Activated CD8-positive, alpha-beta T cell treated with anti-CD3 and anti-CD28 coated beads, Interleukin-2, amount 10 ng/mL, durations not matched to agents 7 days and 5 days (primary cell): ENCODE measurements around the gene RHO. TPM values are rescaled to one million over a fixed set of nuclear protein-coding genes. Genes with fewer than 3 reads are reported as not detected.
A peak's percentile ranks its signal among the peaks of the same experiment; 100 is the strongest.

ENCODE experiments used
- ATAC-seq: fragments of 150-1000 bp; cut with Tn5 transposase; one replicate; pipeline ENCODE4 v1.10.0; 2021; ENCODE audit warnings: moderate library complexity
- CTCF ChIA-PET: fragments of 350-600 bp; sonication (Branson Sonifier 250); formaldehyde crosslinking; loops from one replicate; lab custom pipeline; 2021; ENCODE audit warnings: antibody characterized with exemption; lab: Charles Lee
- POLR2A ChIA-PET: fragments of 350-600 bp; sonication (Branson Sonifier 250); formaldehyde crosslinking; loops from one replicate; lab custom pipeline; 2021; ENCODE audit warnings: antibody characterized with exemption; lab: Charles Lee
- DNase-seq: peaks from one replicate; pipeline ENCODE4 v3.0.0-alpha.2; 2020
- H3K27ac Mint-ChIP-seq: one replicate; pipeline ENCODE4 v1.8.0; 2021; ENCODE audit warnings: mild to moderate bottlenecking, mixed read lengths
- H3K27me3 Mint-ChIP-seq: one replicate; pipeline ENCODE4 v1.8.0; 2021; ENCODE audit warnings: low read depth, mixed read lengths
- H3K36me3 Mint-ChIP-seq: one replicate; pipeline ENCODE4 v1.8.0; 2021; ENCODE audit warnings: low read depth, mixed read lengths
- H3K4me1 Mint-ChIP-seq: one replicate; pipeline ENCODE4 v1.8.0; 2021; ENCODE audit warnings: low read depth, mixed read lengths
- H3K4me3 Mint-ChIP-seq: one replicate; pipeline ENCODE4 v1.8.0; 2021; ENCODE audit warnings: mild to moderate bottlenecking, mixed read lengths
- H3K9me3 Mint-ChIP-seq: one replicate; pipeline ENCODE4 v1.8.0; 2022; ENCODE audit warnings: mixed read lengths; ENCODE audit not compliant: insufficient read depth
- total RNA-seq, 2 experiments: library from RNA; stranded (reverse); gene quantifications; one replicate each; pipeline ENCODE4 v1.2.3, GENCODE V29; 2021

RHO gene
- total RNA-seq, 2 experiments from 2014 or later, result not detected

DNA sequence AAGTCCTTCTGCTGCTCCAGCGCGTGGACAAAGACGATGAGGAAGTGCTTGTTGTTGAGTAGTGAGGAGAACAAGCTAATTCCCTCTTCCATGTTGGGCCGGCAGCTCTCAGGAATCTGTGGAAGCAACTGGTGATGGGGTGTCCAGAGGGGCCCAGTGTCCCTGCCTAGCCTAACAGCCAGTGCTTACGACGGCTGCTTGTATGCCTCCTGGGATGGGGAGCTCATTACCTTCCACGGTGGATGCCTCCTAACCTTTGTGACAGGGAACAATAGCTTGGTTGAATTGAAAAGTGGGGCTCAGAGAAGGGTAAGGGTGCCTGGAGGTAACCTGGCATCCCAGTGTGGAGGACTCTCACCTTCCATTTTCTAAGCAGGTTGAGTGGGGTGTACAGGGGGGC, 37.5 kb downstream of the RHO start:
- ChIA-PET POLR2A (no interaction called here), CTCF (no interaction called here)
- no peaks in the 10 kb centered on the region for H3K4me1 Mint-ChIP-seq
- no peaks in the 10 kb centered on the region for H3K36me3 Mint-ChIP-seq
- peaks cover 5% of the 10 kb centered on the region for H3K27me3 Mint-ChIP-seq
- H3K27ac Mint-ChIP-seq, result no peak overlapping the region
- no peak overlapping the region for H3K4me3 Mint-ChIP-seq
- ATAC-seq, result no peak
- no peak for DNase-seq
- no peaks in the 10 kb centered on the region for H3K9me3 Mint-ChIP-seq

DNA sequence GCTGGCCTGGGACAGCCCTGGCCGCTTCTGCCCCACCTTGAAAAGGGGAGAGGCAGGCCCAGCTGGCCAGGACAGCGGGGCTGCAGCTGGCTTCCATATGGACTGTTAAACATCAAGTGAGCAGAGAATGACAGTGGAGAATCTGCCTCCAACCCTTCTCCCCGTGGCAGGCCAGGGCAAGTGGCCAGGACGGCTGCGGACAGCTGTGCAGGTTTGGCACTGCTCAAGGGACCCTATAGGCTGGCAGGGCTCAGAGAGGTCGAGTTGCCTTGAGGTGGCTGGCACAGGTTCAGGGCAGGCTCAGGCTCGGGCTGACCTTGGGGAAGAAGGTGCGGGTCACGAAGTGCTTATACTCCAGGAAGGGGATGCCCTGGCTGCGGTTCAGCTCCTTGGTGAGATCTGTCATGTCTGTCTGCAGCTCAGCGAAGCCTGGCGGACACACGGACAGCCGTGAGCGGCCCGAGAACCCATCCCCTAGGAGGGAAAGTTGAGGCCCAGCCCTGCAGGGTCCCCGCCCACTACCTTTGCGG, 38.8 kb downstream of the RHO start:
- H3K9me3 Mint-ChIP-seq, result no peaks in the 10 kb centered on the region
- ChIA-PET POLR2A (no interaction called here), CTCF (no interaction called here)
- no peak overlapping the region for H3K27ac Mint-ChIP-seq
- DNase-seq (no peak), ATAC-seq (no peak)
- H3K4me1 Mint-ChIP-seq, result no peaks in the 10 kb centered on the region
- no peaks in the 10 kb centered on the region for H3K36me3 Mint-ChIP-seq
- no peak overlapping the region for H3K4me3 Mint-ChIP-seq
- peaks cover 5% of the 10 kb centered on the region for H3K27me3 Mint-ChIP-seq

DNA sequence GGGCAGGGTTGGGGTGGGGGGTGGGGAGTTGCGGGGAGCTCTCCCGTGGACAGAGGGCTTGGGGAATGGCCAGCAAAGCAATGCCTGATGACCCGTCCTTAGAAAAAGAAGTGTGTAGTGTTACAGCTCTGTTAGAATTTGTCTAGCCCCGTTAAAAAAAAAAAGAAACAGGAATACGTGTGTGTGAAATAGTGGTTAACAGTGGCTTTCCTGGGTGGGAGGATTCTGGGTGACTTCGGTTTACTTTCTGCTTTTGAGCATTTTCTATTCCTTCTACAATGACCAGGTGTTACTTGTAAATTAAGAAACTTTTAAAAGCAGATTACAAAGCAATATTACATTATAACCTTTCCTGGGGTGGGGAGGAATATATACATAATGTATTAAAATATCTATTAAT, 39.5 kb downstream of the RHO start:
- no peaks in the 10 kb centered on the region for H3K4me1 Mint-ChIP-seq

DNA sequence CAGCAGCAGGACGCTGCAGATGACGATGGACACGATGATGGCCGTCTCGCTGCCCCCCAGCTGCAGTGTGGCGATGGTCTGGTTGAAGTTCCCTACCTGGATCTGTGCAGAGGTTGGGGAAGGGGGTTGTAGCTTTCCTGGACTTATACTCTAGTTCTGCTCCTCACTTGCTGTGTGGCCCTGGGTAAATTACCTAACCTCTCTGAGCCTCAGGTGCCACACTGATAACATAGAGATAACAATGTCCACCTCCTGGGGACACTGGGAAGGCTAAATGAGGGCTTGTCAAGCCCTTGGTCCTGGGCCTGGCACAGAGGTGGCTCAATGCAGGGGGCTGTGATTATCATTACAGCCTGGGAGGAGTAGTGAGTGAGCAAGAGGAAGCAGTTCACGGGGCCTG, 41.4 kb downstream of the RHO start:
- no peak overlapping the region for H3K4me3 Mint-ChIP-seq
- peaks cover 5% of the 10 kb centered on the region for H3K27me3 Mint-ChIP-seq
- H3K36me3 Mint-ChIP-seq, result no peaks in the 10 kb centered on the region
- ChIA-PET CTCF (no interaction called here), POLR2A (interaction anchor here (0.6 kb wide), 1 partner anchor 143 kb away, joined by 3 read pairs; no protein-coding TSS in a partner anchor)
- no peaks in the 10 kb centered on the region for H3K4me1 Mint-ChIP-seq
- no peak overlapping the region for H3K27ac Mint-ChIP-seq
- no peak for ATAC-seq
- no peaks in the 10 kb centered on the region for H3K9me3 Mint-ChIP-seq
- no peak for DNase-seq

More for the DNA sequence above, 39.5 kb downstream of the RHO start:
- no peaks in the 10 kb centered on the region for H3K36me3 Mint-ChIP-seq
- ATAC-seq (no peak), DNase-seq (no peak)
- no peak overlapping the region for H3K27ac Mint-ChIP-seq
- CTCF ChIA-PET, result no interaction called here
- no peaks in the 10 kb centered on the region for H3K9me3 Mint-ChIP-seq
- H3K4me3 Mint-ChIP-seq, result no peak overlapping the region
- POLR2A ChIA-PET, result no interaction called here
- peaks cover 5% of the 10 kb centered on the region for H3K27me3 Mint-ChIP-seq

DNA sequence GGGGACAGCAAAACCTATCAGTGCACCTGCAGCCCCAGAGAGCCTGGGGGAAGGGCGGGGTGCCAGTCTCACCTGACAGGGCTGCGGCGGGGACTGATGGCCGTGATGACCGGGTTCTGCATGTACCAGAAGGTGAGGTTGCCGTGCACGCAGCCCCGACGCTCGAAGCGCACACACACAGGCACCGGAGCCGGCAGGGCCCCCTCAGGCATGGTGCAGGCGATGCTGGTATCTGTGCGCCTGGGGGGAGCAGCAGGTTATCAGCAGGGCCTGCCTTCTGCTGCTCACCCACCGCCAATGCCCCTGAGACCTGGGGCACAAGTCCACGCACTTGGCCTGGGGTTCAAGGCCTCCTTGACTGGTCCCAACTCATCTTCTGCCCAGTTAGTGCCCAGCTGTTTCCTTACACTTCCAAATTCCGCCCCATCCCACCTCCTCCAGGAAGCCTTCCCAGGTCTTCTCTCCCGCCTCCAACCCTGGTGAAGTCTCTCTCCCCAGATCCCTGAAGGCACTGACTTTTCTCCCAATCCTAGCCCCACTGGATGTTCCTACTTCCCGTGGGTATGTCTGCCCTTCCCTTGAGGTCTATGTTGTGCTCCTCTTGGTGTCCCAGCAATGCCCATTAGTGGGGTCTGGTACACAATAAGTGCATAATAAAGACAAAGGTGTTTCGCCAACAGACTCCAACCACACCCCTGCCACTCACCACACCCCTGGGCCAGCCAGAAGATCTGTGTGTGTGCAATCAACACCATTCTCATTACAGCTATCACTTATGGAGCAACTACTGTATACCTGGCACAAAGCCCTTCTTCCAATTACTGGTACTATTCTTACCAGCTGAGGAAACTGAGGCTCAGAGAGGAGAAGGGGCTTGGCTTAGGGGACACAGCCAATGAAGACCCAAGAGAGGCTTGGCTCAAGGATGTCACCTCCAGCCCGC, 43.4 kb downstream of the RHO start:
- ChIA-PET CTCF (interaction anchor here (0.9 to 1.0 kb wide), 2 partner anchors 13 to 81 kb away, joined by 3 read pairs; no protein-coding TSS in a partner anchor), POLR2A (no interaction called here)
- DNase-seq (no peak), ATAC-seq (no peak)
- no peaks in the 10 kb centered on the region for H3K36me3 Mint-ChIP-seq
- no peaks in the 10 kb centered on the region for H3K9me3 Mint-ChIP-seq
- H3K4me3 Mint-ChIP-seq, result no peak overlapping the region
- peaks cover 9% of the 10 kb centered on the region for H3K4me1 Mint-ChIP-seq
- peaks cover 5% of the 10 kb centered on the region for H3K27me3 Mint-ChIP-seq
- no peak overlapping the region for H3K27ac Mint-ChIP-seq

- POLR2A ChIA-PET, result no interaction called here
- DNase-seq, result no peak
- no peak overlapping the region for H3K27ac Mint-ChIP-seq
Measured at GRCh38 chr3:129572603-129573002, 44.2 kb downstream of the RHO start.

GRCh38 chr3:129573493-129573892, 45.1 kb downstream of the RHO start:
- ChIA-PET CTCF (no interaction called here), POLR2A (no interaction called here)
- Mint-ChIP-seq H3K36me3 (no peaks in the 10 kb centered on the region), H3K27ac (no peak overlapping the region), H3K27me3 (peaks cover 5% of the 10 kb centered on the region), H3K4me1 (peaks cover 22% of the 10 kb centered on the region), H3K4me3 (no peak overlapping the region), H3K9me3 (no peaks in the 10 kb centered on the region)
- ATAC-seq, result no peak
- DNase-seq, result no peak

More at GRCh38 chr3:129572603-129573002, 44.2 kb downstream of the RHO start:
- H3K36me3 Mint-ChIP-seq, result no peaks in the 10 kb centered on the region
- no peak overlapping the region for H3K4me3 Mint-ChIP-seq
- H3K9me3 Mint-ChIP-seq, result no peaks in the 10 kb centered on the region
- no peak for ATAC-seq
- CTCF ChIA-PET, result interaction anchor here (0.9 kb wide), 1 partner anchor 82 kb away, joined by 3 read pairs; no protein-coding TSS in a partner anchor
- peaks cover 5% of the 10 kb centered on the region for H3K27me3 Mint-ChIP-seq
- peaks cover 14% of the 10 kb centered on the region for H3K4me1 Mint-ChIP-seq

DNA sequence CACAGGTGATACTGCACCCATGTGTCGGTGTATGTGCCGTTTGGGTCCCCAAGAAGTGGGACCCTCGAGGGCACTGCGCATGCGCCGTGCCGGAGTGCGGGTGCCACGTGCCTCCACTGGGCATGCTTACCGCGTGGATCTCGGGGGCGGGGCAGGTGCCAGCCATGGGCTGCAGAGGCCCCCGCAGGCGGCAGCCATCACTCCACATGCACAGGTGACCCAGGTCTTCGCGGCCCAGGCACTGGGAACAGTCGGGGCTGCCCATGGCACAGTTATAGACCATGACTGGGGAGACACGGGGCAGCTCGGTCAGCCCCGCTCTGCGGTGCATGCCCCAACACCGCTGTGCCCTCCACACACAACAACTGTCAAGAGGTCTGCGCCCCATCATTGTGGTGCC, 45.8 kb downstream of the RHO start:
- Mint-ChIP-seq H3K4me3 (no peak overlapping the region), H3K36me3 (no peaks in the 10 kb centered on the region), H3K4me1 (peaks cover 25% of the 10 kb centered on the region), H3K27ac (no peak overlapping the region), H3K9me3 (no peaks in the 10 kb centered on the region), H3K27me3 (peaks cover 5% of the 10 kb centered on the region)
- CTCF ChIA-PET, result no interaction called here
- DNase-seq, result no peak
- no peak for ATAC-seq
- POLR2A ChIA-PET, result no interaction called here

- Mint-ChIP-seq H3K4me3 (no peak overlapping the region), H3K4me1 (peaks cover 25% of the 10 kb centered on the region), H3K27ac (no peak overlapping the region), H3K27me3 (no peaks in the 10 kb centered on the region), H3K9me3 (no peaks in the 10 kb centered on the region), H3K36me3 (no peaks in the 10 kb centered on the region)
- ATAC-seq, result no peak
- POLR2A ChIA-PET, result no interaction called here
- no peak for DNase-seq
- CTCF ChIA-PET, result no interaction called here
Measured at GRCh38 chr3:129575233-129575996, 47.0 kb downstream of the RHO start.

DNA sequence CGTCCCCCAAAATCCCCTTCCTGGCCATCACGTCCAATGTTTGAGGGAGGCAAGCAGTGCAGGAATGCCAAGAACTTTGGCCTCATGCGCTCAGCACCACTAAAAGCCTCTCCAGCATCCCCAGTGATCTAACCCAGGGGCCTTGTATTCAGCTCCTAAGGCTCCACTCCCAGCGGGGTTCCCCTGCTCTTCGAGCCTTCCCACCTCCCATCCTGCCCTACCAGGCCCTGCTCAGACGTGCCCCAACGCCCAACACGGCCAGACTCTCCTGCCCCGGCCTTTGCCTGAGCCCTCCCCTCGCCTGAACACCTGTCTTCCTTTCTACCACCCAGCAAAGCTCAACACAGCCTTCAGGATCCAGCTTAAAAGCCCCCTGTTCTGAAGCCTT, 47.6 kb downstream of the RHO start:
- ChIA-PET POLR2A (interaction anchor here (1.0 kb wide), 1 partner anchor 24 kb away, joined by 3 read pairs; no protein-coding TSS in a partner anchor), CTCF (no interaction called here)
- Mint-ChIP-seq H3K36me3 (no peaks in the 10 kb centered on the region), H3K4me1 (peaks cover 25% of the 10 kb centered on the region), H3K27me3 (no peaks in the 10 kb centered on the region), H3K4me3 (no peak overlapping the region), H3K9me3 (no peaks in the 10 kb centered on the region), H3K27ac (peak overlapping the region; percentile 20)
- DNase-seq (no peak), ATAC-seq (no peak)

DNA sequence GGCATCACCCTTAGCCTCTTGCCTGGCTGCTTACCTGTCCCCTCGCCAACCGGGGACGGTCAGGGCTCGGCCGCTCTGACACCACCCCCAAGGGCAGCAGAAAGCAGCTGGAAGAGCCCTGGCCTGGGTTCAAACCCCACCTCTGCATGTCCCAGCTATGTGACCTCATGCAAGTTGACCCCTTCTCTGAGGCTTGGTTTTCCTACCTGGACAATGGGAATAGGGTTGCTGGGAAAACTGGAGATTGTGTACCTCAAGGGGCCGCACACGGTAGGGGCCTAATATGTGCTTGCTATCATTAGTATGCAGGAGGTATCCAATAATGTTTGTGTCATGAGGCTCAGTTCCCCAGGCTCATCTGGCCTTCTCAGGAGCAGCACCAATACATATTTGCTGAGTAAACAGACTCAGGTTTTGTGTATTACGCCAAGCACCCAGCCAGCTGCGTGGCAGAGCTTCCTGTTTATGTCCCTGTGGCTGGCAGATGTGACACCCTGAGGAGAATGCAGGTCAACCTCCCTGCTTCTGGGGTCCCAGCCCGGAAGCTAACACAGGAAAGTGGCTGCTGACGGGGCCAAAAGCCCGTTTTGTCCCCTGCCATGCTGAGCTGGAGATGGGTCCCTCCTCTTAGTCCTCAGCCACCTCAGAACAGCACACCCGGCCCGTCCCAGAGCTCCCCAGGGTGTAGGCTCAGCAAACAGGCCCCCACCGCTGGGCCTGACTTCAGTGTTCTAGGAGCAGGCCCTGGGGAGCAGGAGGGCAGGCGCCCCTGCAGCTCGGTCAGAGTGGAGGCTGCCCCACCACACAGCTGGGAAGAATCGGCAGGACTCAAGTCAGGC, 48.3 kb downstream of the RHO start:
- Mint-ChIP-seq H3K4me1 (peaks cover 25% of the 10 kb centered on the region), H3K27me3 (no peaks in the 10 kb centered on the region), H3K36me3 (no peaks in the 10 kb centered on the region), H3K4me3 (no peak overlapping the region), H3K27ac (peak overlapping the region; percentile 80), H3K9me3 (no peaks in the 10 kb centered on the region)
- POLR2A ChIA-PET, result interaction anchor here (0.8 to 1.4 kb wide), 4 partner anchors 25 to 260 kb away, joined by 3 to 4 read pairs (median 3); a partner anchor contains a TSS
- DNase-seq (peak; percentile 71), ATAC-seq (peak; percentile 70)
- CTCF ChIA-PET, result interaction anchor here (0.5 to 1.6 kb wide), 5 partner anchors 17 to 193 kb away, joined by 3 to 5 read pairs (median 3); no protein-coding TSS in a partner anchor
